HG03064 (cell line): Measurements from ENCODE around the gene HLA-DMB.
"Not testable (repeated sequence)": the region's sequence is repeated elsewhere in the genome, so short reads cannot be mapped to it uniquely, and the experiment has no call there.

Experiments
- ATAC-seq: cut with Tn5 transposase; IDR thresholded peaks from one replicate; pipeline ENCODE4 v1.9.1; 2021; ENCODE audit warnings: low read depth; ENCODE audit not compliant: unreplicated experiment

HLA-DMB gene

GRCh38 chr6:32952817-32953739 is 12.2 kb upstream of the HLA-DMB start, which contains the start of gene HLA-DMA:
Gene HLA-DMA, minus strand, starts transcription at chr6:32953097. Its CDS starts 61 bp downstream, at chr6:32953036.
- ATAC-seq, result peak; percentile 71

GRCh38 chr6:32950449-32950848 is 9.6 kb upstream of the HLA-DMB start:
- ATAC-seq, result no peak

GRCh38 chr6:32950010-32950409 is 9.2 kb upstream of the HLA-DMB start:
- ATAC-seq, result no peak

- no peak for ATAC-seq
Measured at GRCh38 chr6:32949113-32949512, 8.3 kb upstream of the HLA-DMB start.

GRCh38 chr6:32947552-32948465 is 7.0 kb upstream of the HLA-DMB start:
- ATAC-seq, result no peak

- ATAC-seq, result no peak
Measured at GRCh38 chr6:32946893-32947292, 6.1 kb upstream of the HLA-DMB start.

- ATAC-seq, result no peak
Measured at GRCh38 chr6:32945953-32946352, 5.1 kb upstream of the HLA-DMB start.

GRCh38 chr6:32945108-32945760 is 4.4 kb upstream of the HLA-DMB start:
- no peak for ATAC-seq

- ATAC-seq, result peak; percentile 43
Measured at GRCh38 chr6:32943864-32944649, 3.2 kb upstream of the HLA-DMB start.

GRCh38 chr6:32942555-32943123 is 1.8 kb upstream of the HLA-DMB start:
- not testable (repeated sequence) for ATAC-seq

- ATAC-seq, result peak; percentile 41
Measured at GRCh38 chr6:32941214-32941768, 463 bp upstream of the HLA-DMB start.

- no peak for ATAC-seq
Measured at GRCh38 chr6:32938494-32938893, 2.3 kb downstream of the HLA-DMB start.

- ATAC-seq, result no peak
Measured at GRCh38 chr6:32937230-32937633, 3.6 kb downstream of the HLA-DMB start.

- ATAC-seq, result no peak
Measured at GRCh38 chr6:32936239-32937152, 4.3 kb downstream of the HLA-DMB start.

- no peak for ATAC-seq
Measured at GRCh38 chr6:32935551-32936238, 5.1 kb downstream of the HLA-DMB start.

- ATAC-seq, result no peak
Measured at GRCh38 chr6:32933661-32934085, 7.2 kb downstream of the HLA-DMB start.

- no peak for ATAC-seq
Measured at GRCh38 chr6:32932132-32932868, 8.5 kb downstream of the HLA-DMB start.
